ENCODE data around the gene HOXD11. TPM values are rescaled to one million over a fixed set of nuclear protein-coding genes. Genes with fewer than 3 reads are reported as not detected.

Gene HOXD11
- total and polyA plus RNA-seq, 2 of the 13 experiments (the other 11 are each of a cell fraction or from before 2014, with no cell fraction given) = not detected

DNA sequence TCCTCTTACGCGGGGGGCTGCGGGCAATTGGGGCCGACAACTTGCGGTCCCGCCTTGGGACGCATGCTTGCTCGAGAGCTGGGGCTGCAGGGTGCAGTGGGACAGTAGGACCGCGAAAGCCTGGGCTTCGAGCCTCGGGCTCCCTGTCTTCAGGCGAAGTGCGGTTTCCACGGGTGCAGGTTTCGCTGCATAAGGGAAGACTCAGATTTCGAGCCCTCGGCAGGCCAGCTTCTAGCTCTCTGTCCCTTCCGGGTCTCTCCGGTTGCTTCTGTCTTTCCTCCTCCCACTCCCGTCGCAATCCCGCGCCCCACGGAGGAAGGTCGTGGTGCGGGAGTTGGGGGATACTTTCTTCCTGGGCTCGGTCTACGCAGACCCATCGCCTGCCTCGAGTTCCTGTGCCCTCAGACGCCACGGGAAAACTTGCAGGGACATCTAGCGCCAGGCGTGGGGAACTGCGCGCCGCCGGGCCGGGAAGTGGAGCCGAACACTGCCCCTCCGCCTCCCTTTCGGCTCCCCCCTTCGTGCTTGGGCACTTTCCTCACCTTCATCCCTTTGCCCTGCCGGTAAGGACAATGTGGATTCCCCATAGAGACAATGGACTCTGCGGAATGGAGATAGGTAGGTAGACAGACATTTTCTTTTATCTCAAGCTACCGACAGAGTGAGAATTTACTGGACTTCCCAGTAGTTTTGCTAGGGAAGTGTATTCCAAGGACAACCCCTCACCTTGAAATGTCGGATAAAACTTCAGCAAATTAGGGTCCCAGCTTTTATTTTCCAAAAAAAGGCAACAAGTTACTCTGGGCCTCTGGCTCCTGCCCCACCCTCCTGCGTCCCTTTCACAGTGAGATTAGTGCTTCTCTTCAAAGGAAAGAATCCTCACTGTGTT, 18.8 kb upstream of the HOXD11 start (continued):
- TF ChIP-seq, protein P1, sequence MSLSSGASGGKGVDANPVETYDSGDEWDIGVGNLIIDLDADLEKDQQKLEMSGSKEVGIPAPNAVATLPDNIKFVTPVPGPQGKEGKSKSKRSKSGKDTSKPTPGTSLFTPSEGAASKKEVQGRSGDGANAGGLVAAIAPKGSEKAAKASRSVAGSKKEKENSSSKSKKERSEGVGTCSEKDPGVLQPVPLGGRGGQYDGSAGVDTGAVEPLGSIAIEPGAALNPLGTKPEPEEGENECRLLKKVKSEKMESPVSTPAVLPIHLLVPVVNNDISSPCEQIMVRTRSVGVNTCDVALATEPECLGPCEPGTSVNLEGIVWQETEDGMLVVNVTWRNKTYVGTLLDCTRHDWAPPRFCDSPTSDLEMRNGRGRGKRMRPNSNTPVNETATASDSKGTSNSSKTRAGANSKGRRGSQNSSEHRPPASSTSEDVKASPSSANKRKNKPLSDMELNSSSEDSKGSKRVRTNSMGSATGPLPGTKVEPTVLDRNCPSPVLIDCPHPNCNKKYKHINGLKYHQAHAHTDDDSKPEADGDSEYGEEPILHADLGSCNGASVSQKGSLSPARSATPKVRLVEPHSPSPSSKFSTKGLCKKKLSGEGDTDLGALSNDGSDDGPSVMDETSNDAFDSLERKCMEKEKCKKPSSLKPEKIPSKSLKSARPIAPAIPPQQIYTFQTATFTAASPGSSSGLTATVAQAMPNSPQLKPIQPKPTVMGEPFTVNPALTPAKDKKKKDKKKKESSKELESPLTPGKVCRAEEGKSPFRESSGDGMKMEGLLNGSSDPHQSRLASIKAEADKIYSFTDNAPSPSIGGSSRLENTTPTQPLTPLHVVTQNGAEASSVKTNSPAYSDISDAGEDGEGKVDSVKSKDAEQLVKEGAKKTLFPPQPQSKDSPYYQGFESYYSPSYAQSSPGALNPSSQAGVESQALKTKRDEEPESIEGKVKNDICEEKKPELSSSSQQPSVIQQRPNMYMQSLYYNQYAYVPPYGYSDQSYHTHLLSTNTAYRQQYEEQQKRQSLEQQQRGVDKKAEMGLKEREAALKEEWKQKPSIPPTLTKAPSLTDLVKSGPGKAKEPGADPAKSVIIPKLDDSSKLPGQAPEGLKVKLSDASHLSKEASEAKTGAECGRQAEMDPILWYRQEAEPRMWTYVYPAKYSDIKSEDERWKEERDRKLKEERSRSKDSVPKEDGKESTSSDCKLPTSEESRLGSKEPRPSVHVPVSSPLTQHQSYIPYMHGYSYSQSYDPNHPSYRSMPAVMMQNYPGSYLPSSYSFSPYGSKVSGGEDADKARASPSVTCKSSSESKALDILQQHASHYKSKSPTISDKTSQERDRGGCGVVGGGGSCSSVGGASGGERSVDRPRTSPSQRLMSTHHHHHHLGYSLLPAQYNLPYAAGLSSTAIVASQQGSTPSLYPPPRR (CRISPR knock-in tag; IDR thresholded peaks at IDR 0.05; ENCODE audit: borderline replicate concordance) = no peak
- TF ChIP-seq, protein P2, sequence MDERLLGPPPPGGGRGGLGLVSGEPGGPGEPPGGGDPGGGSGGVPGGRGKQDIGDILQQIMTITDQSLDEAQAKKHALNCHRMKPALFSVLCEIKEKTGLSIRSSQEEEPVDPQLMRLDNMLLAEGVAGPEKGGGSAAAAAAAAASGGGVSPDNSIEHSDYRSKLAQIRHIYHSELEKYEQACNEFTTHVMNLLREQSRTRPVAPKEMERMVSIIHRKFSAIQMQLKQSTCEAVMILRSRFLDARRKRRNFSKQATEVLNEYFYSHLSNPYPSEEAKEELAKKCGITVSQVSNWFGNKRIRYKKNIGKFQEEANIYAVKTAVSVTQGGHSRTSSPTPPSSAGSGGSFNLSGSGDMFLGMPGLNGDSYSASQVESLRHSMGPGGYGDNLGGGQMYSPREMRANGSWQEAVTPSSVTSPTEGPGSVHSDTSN (CRISPR knock-in tag; IDR thresholded peaks at IDR 0.05) = no peak
- TF ChIP-seq ZNF260 (CRISPR knock-in tag; IDR thresholded peaks at IDR 0.05; ENCODE audit: borderline replicate concordance, low read depth) (no peak), ZNF737 (CRISPR knock-in tag; IDR thresholded peaks at IDR 0.05; ENCODE audit: borderline replicate concordance) (no peak), GATAD1 (CRISPR knock-in tag; IDR thresholded peaks at IDR 0.05) (0 out of 2 replicates have a peak, but pooled peaks have one; percentile 45), KLF12 (CRISPR knock-in tag; IDR thresholded peaks at IDR 0.05; ENCODE audit: borderline replicate concordance) (no peak), TEAD3 (CRISPR knock-in tag; optimal IDR thresholded peaks at IDR 0.05; ENCODE audit: borderline replicate concordance) (peak; percentile 51), ZIK1 (CRISPR knock-in tag; IDR thresholded peaks at IDR 0.05; ENCODE audit: borderline replicate concordance, low read depth) (0 out of 2 replicates have a peak, but pooled peaks have one; percentile 54), SMYD3 (CRISPR knock-in tag; IDR thresholded peaks at IDR 0.05) (no peak), RORA (CRISPR knock-in tag; IDR thresholded peaks at IDR 0.05) (no peak)
- TF ChIP-seq, protein P3, sequence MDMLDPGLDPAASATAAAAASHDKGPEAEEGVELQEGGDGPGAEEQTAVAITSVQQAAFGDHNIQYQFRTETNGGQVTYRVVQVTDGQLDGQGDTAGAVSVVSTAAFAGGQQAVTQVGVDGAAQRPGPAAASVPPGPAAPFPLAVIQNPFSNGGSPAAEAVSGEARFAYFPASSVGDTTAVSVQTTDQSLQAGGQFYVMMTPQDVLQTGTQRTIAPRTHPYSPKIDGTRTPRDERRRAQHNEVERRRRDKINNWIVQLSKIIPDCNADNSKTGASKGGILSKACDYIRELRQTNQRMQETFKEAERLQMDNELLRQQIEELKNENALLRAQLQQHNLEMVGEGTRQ (IDR thresholded peaks at IDR 0.05; ENCODE audit: low read depth, low read length) = no peak
- TF ChIP-seq, protein P3 (CRISPR knock-in tag; IDR thresholded peaks at IDR 0.05; ENCODE audit: borderline replicate concordance) = no peak
- TF ChIP-seq, protein P4, sequence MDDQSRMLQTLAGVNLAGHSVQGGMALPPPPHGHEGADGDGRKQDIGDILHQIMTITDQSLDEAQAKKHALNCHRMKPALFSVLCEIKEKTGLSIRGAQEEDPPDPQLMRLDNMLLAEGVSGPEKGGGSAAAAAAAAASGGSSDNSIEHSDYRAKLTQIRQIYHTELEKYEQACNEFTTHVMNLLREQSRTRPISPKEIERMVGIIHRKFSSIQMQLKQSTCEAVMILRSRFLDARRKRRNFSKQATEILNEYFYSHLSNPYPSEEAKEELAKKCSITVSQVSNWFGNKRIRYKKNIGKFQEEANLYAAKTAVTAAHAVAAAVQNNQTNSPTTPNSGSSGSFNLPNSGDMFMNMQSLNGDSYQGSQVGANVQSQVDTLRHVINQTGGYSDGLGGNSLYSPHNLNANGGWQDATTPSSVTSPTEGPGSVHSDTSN (CRISPR knock-in tag; IDR thresholded peaks at IDR 0.05; ENCODE audit: borderline replicate concordance) = no peak
- TF ChIP-seq, protein P5, sequence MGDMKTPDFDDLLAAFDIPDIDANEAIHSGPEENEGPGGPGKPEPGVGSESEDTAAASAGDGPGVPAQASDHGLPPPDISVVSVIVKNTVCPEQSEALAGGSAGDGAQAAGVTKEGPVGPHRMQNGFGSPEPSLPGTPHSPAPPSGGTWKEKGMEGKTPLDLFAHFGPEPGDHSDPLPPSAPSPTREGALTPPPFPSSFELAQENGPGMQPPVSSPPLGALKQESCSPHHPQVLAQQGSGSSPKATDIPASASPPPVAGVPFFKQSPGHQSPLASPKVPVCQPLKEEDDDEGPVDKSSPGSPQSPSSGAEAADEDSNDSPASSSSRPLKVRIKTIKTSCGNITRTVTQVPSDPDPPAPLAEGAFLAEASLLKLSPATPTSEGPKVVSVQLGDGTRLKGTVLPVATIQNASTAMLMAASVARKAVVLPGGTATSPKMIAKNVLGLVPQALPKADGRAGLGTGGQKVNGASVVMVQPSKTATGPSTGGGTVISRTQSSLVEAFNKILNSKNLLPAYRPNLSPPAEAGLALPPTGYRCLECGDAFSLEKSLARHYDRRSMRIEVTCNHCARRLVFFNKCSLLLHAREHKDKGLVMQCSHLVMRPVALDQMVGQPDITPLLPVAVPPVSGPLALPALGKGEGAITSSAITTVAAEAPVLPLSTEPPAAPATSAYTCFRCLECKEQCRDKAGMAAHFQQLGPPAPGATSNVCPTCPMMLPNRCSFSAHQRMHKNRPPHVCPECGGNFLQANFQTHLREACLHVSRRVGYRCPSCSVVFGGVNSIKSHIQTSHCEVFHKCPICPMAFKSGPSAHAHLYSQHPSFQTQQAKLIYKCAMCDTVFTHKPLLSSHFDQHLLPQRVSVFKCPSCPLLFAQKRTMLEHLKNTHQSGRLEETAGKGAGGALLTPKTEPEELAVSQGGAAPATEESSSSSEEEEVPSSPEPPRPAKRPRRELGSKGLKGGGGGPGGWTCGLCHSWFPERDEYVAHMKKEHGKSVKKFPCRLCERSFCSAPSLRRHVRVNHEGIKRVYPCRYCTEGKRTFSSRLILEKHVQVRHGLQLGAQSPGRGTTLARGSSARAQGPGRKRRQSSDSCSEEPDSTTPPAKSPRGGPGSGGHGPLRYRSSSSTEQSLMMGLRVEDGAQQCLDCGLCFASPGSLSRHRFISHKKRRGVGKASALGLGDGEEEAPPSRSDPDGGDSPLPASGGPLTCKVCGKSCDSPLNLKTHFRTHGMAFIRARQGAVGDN (CRISPR knock-in tag; IDR thresholded peaks at IDR 0.05) = peak; percentile 82
